HS-5 (cell line): ENCODE measurements around the gene CCDC85C.

Experiments used
- DNase-seq: peaks from one replicate; pipeline ENCODE4 v3.0.0-alpha.2; 2012; ENCODE audit warnings: low read depth

The CCDC85C gene

DNA sequence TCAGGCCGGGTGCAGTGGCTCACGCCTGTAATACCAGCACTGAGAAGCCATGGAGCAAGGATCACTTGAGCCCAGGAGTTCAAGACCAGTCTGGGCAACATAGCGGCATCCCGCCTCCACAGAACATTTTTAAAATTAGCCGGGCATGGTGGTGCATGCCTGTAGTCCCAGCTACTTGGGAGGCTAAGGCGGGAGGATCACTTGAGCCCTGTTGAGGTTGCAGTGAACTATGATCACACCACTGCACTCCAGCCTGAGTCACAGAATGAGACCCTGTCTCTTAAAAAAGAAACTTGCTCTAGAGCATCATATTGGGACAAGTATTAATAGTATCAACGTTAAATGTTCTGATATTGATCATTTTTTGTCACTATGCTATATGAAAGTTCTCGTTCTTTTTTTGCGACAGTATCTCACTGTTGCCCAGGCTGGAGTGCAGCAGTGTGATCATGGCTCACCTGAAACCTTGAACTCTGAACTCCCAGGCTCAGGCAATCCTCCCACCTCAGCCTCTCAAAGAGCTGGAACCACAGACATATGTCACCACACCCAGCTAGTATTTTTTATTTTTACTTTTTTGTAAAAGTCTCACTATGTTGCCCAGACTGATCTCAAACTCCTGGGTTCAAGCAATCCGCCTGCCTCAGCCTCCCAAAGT is 47.7 kb downstream of the CCDC85C start:
- DNase-seq, result no peak

DNA sequence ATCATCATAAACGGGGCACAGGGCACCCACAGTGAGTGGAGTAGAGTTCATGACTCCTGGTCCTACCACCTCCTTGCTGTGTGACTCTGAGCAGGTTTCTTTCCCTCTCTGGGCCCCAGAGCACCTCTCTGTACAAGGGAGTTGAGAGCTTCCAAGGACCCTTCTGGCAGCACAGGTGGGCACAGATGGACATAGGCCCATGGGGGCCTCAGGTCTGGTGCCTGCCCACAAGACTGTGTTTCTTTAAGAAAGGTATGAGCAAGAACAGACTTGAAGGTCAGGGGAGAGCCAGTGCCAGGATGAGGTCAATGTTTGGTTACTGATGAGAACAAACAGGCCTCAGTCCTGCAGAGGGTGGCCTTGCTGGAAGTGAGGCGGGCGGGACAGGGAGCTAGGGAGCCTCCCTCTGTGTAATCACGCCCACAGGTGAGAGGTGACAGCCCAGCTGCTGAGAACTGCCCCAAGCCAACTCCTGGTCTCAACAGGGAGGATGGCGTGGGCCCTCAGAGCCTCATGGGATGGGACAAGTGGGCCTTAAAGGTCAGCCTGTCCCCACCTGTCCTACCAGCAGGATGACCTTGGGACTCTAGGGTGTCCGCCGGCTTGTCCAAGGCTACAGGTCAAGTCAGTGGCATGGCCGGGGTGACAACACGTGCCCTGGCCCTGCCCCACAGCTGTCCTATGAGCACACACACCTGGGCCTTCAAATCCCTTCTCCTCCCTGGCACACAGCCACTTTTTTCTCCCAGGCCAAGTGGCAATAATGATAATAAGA is 49.1 kb downstream of the CCDC85C start:
- no peak for DNase-seq

DNA sequence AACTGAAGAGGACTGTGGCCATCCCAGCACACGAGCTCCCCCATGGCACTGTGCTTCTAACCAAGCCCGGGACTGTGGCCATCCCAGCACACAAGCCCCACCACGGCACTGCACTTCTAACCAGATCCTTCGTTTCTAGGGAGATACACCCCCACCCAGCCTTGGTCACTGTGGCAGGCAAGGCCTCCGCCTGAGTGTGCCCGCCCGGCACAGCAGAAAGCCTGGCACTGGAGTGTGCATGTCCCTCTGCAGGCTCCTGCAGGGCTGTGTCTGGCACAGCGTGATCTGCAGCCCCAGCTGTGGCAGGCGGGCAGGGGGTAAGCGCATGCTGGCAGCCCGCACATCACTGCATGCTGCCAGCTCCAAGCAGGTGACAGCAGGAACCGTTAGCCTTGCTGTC is 49.8 kb downstream of the CCDC85C start:
- DNase-seq, result no peak

DNA sequence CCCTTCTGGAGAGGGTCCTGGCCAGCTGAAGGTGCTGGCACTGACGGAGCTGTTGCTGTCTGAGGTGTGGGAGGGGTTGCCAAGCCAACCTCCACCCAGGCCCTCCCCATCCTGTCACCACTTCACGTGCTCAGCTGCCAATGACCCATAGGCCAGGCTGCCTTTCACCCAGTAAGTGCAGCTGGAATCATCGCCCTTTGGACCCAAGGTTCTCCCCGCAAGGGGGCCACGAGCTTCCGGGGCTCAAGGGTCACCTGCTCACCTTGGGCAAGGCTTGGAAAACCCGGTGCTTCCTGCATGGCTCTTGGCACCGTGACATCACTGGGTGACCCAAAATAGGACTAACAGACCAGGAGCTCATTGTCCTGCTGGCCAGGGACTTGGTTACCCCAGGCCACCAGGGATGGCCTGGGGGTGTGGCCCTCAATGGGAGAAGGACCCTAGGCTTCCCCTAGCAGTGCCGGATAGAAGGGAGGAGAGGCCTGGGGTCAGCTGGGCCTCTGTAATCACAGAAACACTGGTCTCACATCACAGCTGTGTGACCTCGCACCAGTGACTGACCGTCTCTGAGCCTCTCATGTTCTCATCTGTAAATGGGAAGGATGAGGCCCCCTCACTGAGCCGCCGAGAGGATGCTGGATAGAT is 51.3 kb downstream of the CCDC85C start:
- no peak for DNase-seq

DNA sequence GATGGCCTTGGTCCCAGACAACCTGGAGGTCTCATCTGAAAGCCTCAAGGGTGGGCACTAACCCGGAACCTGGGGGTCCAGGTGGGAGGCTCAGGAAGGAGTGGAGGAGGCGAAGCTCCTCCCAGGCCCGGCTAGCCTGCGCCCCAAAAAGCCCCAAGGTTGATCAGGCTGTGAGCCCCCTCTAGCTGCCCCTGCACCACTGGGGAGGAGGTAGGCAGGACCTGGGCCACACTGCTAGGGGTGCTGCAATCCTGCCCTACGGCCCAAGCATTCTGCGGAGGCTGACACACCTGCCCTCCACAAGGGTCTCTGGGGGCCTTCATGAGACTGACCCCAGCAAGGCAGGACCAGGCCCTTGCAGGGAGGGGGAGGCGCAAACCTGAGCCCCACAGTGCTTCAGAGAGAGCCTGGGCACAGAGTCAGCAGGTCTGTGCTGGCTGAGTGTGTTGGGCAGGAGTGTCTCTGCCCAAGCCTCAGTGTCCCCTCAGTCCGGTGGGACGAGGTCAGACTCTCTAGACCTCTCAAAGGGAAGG is 51.9 kb downstream of the CCDC85C start:
- DNase-seq, result no peak

DNA sequence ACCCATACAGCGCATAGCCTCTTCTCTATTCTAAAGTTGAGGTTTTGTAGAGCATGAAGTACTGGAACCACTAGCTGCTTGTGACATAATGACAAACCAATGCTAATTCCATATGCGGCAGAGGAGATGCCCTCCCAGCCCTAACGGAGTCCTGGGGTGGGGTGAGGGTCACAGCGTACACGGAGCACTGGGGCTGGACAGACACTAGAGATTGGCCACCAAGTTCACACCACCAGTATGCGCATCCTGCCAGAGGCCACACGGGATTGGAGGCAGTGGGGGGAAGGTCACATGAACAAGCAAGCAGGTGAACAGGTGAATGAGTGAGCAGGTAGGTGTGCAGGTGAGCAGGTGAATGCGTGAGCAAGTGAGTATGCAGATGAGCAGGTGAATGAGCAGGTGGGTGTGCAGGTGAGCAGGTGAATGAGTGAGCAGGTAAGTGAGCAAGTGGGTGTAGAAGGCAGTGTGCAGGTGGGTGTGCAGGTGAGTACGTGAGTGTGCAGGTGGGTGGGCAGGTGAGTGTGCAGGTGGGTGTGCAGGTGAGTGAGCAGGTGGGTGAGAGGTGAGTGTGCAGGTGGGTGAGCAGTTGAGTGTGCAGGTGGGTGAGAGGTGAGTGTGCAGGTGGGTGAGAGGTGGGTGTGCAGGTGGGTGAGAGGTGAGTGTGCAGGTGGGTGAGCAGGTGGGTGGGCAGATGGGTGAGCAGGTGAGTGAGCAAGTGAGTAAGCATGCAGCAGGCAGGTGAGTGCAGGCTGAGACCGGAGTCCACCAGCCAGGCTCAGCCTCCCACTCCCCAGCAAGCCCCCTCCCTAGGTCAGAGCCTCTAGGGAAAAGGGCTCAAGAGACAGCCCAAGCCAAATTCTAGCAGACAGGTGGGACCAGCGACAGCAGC is 52.7 kb downstream of the CCDC85C start:
- no peak for DNase-seq

DNA sequence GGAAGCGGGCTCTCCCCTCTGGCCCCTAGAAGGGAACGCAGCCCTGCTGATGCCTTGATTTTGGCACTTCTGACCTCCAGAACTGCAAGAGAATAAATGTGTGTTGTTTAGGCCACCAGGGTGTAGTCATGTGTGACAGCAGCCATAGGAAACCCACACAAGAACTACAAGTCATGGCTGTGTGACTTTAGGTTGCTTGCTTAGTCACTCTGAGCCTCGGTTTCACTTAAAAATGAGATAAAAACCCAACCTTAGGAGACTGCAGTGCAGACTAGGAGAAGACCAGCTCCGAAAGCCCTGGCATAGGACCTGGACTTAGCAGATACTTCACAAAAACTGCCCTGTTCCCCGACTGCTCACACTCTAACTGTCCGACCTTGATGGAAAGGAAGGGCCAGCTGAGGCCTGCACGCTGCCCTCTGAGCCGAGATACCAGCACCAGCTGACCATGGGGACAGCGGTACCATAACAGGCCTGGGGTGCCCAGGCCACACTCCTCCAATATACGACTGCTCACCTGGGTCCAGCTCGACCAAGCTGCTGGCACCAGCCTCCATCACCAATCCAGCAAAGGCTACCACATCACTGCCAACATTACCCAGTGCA is 53.5 kb downstream of the CCDC85C start:
- no peak for DNase-seq

DNA sequence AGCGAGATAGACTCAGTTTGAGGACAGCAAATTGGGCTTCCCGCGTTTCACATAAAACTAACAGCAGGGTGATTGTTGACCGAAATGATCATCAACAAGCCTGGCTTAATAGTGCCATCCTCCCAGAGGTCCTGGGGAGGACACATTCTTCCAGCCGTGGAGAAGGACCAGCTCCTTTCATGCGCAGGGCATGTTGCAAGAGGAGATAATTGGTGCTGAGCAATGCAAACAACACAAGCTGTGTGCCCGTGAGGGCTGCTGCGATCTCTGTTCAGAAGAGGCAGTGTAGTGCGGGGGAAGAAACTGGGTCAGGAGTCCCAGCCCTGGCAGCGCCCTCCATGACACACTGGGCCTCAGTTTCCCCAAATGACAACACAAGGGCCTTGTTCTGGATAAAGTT is 54.3 kb downstream of the CCDC85C start:
- DNase-seq, result no peak

DNA sequence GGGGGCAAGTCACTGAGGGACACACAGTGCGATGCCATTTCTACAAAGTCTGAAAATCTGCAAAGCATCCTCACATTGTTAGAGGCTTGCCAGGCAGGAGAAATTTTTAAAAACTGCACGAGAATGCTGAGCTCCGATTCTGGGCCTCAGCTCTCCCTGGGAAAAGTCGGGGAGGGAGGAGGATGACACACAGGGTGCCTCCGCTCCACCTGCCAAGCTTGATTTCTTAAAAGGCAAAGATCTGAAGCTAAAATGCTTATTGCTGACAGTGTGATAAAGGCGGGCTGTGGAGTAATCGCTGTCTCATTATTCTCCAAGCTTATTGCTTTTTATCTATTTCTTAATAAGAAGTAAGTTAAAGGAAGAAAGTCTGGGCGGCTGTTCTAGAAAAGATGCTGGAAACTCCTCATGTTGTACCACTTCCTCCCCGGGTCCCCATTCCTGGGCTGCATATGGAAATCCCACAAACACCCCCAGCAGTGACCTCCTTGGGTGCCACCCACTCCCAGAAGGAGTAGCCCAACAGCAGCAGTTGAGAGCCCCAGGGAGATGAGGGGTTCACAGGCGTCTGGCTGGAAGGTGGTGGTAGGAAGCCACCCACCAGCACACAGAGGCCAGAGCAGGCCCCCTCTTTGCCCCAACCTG is 55.0 kb downstream of the CCDC85C start:
- DNase-seq, result no peak

DNA sequence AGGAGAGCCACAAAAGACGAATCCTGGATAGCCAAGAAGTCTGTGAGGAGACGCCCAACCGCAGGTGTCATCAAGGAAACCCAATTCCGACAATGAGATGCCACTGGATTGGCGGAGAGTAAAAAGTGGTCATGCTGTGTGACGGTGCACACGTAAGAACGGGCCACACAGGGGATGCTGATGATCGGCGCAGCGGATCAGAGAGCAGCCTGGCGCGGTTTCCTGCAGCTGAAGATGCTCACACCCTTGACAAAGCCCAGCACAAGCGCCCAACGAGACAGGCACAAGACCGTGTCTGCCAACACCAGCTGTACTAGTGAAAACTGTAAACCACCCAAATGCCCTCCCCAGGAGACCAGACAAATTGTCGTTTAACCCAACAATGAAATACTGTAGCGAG is 55.8 kb downstream of the CCDC85C start:
- DNase-seq, result no peak

DNA sequence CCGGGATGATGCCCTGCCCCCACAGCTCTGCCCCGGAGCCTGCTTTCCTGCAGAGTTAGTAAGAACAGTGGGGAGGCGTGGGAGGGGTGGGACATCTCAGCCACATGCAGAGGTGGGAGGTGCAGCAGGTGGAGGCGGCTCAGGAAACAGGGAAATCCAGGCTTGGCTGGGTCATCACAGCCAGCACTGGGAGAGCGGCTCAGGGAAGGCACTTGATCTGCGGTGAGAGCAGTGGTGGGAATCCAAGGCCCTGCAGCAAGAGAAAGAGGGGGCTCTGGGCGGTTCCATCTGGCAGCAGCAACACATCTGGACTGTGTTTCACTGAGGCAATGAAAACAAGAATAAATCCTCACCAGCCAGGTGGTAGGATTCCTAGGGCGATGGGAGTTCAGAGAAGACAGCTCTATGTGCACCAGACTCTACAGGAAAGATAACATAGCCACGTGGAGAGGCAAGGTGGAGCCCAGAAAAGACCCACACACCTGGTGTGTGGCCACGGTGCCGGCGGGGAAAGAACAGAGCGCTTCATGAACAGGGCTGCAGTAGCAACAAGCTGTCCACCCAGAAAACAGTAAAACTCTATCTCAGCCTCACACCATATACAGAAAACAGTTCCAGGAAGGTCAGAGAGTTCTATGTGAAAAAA is 57.6 kb downstream of the CCDC85C start:
- DNase-seq, result no peak

DNA sequence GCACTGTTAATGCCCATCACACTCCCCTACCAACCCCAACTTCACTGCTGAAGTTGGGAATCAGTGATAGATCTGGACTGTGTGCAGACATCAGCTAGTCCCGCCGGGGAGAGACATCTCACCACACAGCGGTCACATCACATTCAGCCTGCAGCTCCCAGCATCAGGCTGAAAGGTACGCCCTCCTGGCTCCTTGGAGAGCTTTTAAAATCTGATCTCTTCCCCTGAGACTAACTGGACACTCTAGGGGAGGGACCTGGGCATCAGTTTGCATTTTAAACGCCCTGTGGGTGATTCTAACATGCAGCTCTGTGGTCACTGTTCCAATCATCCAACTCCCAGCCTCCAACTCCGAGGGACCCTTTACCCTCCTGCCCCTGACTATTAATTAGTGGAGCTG is 58.4 kb downstream of the CCDC85C start:
- DNase-seq, result no peak

DNA sequence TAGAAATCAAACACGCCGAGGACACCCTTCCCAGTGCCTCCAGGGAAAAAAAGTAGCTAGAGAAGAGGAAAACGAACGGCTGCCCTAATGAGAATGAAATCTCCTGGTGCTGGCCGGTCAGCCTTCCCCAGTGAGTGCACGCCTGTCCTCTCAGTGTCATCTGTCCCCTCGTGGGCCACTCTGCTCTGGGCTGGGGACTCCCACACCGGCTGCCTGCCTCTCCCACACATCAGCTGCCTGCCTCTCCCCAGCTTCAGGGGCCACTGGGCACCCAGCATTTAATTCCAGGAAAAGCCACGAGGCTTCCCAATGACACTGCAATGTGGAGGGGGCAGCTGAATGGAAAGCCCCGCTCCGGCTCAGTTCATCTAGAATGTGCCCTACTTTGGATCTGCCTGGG is 59.0 kb downstream of the CCDC85C start:
- DNase-seq, result no peak

DNA sequence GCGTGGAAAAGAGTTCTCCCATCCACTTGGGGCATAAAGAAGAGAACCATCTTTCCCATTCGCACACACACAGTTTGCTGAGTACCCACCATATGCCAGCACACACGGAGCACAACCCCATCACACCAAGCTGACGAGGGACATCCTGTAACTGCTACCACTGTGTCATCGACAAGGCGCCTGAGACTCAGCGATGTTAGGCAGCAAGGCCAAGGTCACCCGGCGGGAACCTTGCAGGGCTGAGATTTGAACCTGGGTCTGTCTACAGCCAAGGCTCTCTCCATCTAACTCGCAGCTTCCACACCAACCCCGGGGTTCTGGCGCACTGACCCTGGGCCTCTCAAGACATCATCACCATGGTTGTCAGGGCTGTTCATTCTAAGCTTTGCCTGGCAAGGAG is 60.0 kb downstream of the CCDC85C start:
- DNase-seq, result no peak

DNA sequence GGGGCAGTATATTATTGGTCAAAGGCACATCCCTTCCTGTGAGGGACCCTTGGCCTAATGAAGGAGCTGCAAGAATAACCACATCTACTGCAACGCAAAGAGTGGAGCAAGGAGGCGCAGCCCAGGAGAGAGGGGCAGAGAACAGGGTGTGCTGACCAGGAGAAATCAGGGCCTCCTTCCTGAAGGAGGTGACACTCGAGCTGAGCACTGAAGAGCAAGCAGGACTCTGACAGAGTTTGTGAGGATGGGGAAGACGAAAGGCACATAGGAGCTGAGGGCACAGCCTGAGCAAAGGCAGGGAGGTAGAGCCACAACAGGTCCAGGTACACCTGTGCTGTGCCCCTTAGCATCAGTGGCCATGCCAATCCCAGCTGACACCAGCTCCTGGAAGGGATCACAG is 60.6 kb downstream of the CCDC85C start:
- DNase-seq, result no peak

DNA sequence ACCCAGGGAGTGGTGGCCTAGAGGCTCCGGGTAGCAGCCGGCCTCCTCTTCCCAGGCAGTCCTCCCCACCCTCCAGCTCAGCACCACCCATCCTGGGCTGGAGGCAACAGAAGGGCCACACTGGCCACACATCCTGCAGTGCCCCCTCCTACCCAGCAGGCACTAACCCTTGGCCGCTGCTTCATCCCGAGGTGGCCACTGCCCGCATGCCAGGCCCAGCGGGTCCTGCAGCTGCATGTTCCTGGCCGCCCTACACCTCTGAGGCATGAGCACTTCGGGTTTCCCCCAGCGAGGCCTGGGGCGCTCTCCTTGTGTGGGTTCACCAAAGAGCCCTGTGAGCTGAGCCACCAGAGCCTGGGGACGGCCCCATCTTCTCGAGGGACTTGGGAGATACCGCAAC is 61.4 kb downstream of the CCDC85C start:
- no peak for DNase-seq

DNA sequence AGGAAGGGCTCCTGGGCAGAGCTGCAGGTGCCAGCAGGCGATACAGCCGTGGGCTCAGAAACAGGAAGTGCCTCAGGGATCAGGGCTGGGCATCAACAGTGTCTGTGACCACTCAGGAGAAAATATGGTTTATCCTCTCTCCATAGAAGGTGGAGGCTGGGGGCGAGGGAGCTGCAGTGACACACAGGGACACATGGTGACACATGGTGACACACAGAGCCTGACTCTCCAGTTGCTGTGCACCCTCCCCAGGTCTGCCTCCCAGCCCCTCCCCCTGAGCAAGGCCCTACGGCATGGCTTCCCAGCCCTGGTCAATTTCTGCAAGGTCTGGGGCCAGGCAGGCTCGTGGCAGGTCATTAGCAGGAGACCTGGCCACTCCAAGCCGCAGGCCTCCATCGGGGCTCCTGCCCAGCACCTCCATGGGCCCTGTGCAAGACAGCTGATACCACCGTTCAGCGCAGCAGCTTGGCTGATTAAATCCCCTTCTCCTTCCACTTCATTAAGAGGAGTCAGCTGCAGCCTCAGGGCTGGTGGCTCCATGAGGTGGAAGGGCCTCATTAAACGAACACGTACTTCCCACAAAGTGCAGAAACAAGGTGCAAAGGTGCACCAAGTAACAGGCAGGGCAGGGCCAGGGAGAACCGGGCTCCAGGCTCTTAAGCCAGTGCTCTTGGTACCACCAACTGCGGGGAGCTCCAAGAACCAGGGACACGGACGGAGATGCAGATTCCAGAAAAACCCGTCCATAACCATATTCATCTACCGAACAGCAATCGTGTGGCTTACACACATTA is 62.1 kb downstream of the CCDC85C start:
- DNase-seq, result no peak

DNA sequence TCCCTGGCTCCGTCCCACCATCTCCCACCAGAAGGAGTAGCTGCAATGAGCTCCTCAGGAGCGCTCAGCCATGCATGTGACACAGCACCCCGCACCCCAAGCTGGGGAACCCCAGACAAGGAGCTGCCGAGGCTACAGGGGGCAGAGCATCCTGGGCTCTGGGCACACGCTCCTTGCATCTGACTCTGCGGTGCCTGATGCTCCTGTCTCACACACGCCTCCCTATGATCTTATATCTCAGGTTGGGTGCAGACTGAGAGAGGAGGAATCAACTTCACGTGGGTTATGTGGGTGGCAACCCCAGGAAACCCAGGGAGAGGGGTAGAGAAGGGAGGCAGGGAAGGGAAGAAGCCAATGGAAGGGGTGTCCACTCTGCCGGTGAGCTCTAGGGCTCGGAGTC is 62.8 kb downstream of the CCDC85C start:
- DNase-seq, result no peak

DNA sequence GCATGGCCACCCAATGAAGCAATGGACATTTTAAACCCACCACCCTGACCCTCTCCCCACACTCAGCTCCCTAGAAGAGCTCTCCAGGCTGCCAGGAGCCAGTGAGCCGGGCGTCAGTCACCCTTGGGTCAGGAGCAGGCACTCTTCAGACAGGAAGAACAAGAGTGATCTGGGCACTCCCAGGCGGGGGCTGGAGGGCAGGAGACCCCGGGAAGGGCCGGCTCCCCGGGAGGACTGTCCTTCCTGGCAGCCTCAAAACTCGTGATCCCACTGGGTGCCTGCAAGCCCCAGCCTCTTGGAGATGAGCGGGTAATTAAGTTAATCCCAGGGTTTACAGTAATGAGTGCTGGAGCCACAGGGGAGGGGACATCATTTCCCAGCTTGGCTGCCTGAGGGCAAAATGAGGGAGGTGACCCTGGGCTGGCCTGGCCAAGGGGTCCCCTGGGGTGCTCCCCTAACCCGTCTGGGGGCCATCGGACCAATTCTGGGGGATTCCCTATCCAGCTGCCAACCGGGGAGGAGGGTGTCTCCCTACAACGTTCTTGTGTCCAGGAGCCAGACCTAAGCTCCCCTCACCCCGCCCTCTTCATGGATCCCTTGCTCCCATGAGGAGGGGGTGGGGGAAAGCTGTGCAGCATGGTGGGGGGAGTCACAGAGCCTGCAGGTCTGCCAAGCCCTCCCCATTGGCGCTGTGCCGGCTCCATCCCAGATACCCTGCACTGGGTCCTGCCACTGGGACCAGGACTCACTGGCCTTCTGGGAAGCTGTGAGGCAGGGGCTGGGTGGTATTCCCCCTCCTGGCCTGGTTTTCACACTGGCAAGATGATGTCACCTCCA is 63.6 kb downstream of the CCDC85C start:
- DNase-seq, result no peak
